Uterus (tissue), 2 donors: ENCODE measurements around the gene FNDC1.

Source experiments
- POLR2A ChIP-seq, 2 donors: fragments of 450-650 bp; IDR thresholded peaks; one replicate each; pipeline ENCODE4 v1.6.1; 2016; ENCODE audit warnings: antibody characterized with exemption in 2 of 2, mild to moderate bottlenecking in 1 of 2, moderate library complexity in 1 of 2
- TF ChIP-seq, protein P1 (sequence below), 4 experiments: fragments of 200-600 bp in 2 of 4; fragments of 450-650 bp in 2 of 4; sonication (generic) in 2 of 4; IDR thresholded peaks; one replicate each; pipeline ENCODE4 v1.5.1; 2016 to 2019; ENCODE audit warnings: antibody characterized with exemption in 4 of 4, mild to moderate bottlenecking in 2 of 4, moderate library complexity in 1 of 4

DNA sequence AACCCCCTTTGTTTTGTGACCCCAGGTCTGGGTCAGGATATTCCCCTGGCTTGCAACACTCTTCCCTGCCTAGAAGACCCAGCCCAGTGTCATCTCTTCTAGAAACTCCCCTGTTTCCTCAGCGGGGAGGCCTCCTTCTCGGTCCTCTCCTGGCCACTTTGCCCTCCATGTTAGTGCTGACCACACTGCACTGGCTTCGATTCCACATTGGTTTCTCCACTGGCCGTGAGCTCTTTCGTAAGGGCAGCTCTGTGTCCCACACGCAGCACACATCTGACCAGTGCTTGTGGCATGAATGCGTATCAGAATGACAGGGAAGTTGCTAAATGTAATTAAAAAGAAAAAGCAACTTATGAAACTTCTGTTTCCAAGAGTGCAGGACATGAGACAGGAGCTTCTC lies 49.4 kb upstream of the FNDC1 start:
- TF ChIP-seq, protein P1, sequence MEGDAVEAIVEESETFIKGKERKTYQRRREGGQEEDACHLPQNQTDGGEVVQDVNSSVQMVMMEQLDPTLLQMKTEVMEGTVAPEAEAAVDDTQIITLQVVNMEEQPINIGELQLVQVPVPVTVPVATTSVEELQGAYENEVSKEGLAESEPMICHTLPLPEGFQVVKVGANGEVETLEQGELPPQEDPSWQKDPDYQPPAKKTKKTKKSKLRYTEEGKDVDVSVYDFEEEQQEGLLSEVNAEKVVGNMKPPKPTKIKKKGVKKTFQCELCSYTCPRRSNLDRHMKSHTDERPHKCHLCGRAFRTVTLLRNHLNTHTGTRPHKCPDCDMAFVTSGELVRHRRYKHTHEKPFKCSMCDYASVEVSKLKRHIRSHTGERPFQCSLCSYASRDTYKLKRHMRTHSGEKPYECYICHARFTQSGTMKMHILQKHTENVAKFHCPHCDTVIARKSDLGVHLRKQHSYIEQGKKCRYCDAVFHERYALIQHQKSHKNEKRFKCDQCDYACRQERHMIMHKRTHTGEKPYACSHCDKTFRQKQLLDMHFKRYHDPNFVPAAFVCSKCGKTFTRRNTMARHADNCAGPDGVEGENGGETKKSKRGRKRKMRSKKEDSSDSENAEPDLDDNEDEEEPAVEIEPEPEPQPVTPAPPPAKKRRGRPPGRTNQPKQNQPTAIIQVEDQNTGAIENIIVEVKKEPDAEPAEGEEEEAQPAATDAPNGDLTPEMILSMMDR (IDR thresholded peaks at IDR 0.05) = no peak
- TF ChIP-seq POLR2A (IDR thresholded peaks at IDR 0.05) = no peak
